Measurements from ENCODE around the gene EYS.

The EYS gene

DNA sequence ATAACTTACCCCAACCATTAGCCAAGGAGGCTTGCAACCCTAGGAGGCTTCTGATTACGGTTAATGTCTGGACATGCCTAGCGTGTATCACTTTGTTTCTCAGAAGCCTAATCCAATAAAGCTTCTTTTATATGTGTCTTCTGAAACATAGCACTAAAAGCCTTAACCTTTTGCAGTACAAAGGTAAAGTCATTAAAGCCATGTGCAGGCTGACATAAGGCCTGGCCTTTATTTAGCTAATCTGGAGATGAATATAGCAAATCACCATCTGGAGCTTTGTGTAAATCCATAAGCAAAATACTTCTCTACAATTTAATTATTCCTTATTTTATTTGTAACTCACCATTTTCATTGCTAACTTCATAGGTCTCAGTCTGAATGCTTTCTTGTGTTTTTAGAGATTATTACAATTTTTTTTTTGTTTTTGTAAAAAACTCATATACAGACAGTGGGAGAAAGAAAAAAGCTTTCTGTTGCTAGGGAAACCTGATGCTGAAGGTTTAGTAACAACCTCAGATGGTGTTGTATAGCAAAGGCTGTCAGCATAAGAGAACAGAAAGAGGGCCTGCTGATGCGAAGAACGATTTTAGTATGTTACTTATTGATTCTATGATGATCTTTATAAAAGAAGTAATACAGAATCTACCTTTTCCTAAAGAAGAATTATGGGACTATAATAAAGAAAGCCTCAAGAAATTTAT is at the start of gene EYS:
EYS (minus strand) TSS at position 101 of the 701 bp plus-strand sequence. CDS start 211,816 bp downstream, outside the sequence.
- no peak for DNase-seq (ENCODE audit: low read depth, low spot score)

DNA sequence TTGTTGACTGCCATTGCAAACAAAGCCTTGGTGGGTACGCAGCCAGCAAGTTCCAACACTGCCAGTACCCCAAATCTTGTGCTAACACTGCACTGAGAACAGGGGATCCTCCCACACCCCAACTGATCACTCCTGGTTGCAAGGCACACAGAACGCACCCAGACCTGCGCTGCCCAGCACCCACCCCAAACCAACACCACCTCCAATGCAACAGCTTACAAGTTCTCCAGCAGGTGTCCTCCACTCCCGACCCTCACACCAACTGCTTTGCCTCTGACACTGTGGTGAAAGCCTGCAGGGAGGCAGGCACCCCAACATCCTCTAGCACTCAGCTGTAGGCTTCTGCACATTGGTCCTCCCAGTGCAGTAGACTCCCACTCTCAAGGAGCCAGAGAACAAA is 39.3 kb upstream of the EYS start:
- DNase-seq (ENCODE audit: low read depth, low spot score): no peak

DNA sequence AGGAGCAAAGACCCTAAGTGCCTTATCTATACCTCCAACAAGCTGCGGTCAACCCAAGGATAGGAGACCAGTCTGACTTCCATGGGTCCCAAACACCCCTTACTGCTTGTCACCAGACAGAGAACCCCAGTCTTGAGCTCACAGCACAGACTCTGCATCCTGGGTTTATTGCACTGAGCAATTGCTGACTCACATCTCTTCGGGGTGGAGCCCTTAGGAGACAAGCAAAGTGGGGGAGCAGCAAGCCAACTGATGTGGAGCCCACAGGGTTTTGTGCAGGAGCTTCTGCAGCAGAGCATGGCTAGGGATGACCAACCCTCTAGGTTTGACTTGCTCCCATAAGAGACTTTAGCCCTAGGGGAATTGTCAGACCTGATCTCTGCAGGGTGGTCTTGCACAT is 38.6 kb upstream of the EYS start:
- DNase-seq (ENCODE audit: low read depth, low spot score): no peak

DNA sequence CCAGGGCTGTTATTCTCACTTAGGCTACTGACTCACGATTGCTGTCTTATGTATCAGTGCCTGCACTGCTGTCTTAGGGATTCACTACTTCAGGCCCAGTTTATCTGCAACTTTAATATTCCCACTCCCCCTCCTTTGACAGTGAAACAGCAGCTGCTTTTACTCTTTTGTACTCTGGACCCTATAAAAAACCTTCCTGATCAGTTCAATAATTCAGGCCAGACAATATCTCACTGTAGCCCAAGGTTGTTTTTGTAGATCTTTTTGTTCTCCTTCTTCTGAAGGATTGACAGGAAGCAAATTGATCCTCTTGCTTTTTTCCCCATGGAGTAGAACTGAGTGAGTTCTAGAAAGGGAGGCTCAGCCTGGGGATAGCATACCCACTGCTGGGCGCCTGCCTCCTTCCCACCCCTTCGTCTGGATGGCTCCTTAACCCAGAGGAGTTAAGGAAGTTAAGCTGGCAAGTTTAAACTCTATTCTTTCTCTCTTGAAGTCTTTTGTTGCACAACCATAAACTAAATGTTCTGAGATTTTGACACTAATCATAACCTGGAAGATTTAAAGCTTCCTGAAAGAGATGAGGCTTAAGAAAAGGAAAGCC is 22.0 kb upstream of the EYS start:
- DNase-seq (ENCODE audit: low read depth, low spot score): no peak

DNA sequence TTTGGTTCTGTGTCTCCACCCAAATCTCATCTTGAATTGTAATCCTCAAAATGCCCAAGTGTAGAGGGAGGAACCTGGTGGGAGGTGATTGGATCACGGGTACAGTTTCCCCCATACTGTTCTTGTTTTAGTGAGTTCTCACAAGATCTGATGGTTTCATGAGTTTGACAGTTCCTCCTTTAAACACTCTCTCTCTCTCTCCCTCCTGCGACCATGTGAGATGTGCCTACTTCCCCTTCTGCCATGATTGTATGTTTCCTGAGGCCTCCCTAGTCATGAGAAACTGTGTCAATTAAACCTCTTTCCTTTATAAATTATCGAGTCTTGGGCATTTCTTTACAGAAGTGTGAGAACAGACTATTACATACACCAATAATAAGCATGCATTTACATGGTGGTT is 12.1 kb upstream of the EYS start:
- DNase-seq (ENCODE audit: low read depth, low spot score): no peak

DNA sequence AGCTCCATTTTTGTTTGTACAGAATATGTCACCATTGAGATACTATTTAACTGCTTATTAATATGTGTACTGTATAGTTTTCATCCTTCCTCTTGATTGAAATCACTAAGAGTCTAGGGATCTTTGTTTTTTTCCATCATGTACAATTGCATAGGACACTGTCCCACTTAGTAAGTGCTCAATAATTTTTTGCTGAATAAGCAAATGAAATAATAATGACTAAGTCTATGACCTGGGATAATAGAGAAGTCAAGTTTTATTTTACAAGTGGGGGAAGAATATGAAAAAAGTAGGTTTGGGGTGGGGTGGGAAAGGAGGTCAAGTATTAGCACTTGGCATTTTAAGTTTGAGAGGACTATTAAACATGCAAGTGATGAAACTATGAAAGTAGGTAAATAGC is 4.5 kb upstream of the EYS start:
- no peak for DNase-seq (ENCODE audit: low read depth, low spot score)

DNA sequence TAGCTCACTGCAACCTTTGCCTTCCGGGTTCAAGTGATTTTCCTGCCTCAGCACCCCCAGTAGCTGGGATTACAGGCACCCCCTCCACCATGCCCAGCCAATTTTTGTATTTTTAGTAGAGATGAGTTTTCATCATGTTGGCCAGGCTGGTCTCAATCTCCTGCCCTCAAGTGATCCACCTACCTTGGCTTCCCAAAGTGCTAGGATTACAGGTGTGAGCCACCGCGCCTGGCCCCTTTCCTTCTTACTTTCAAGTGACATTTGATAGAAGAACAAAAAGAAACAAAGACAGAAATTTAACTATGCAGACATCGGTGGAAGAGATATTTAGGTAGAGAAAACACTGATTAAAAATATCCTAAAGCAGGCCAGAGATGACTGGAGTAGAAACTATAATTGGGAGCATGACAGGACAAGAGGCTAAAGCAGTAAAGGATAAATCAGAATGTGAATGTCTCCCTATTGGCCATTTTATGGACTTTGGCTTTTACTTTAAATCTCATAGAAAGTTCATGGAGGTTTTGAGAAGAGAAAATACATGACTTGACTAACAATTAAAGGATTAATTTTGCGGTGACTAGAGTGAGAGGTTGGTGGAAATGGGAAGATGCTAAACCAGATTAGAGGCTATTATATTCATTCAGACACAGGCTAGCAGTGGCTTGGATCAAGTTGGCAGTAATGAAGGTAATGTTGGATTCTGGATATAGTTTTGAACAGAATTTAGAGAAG is 2.2 kb upstream of the EYS start:
- DNase-seq (ENCODE audit: low read depth, low spot score): no peak

DNA sequence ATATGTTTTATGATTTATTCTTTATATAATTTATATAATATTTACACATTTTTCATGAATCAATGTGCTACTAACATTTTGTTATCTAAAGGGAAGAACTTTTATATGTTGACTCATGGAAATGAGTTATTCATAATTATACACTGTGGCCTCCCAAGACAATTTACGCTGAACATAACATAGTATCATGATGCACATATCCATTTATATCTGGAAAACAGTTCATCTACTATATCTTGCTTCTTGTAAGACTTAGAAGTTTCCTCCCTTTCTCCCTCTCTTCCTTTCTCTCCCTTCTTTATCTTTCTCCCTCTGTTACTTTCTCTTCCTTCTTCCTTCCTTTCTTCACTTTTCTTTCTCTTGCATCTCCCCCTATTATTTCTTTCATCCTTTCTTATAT is 1.1 kb upstream of the EYS start:
- no peak for DNase-seq (ENCODE audit: low read depth, low spot score)

DNA sequence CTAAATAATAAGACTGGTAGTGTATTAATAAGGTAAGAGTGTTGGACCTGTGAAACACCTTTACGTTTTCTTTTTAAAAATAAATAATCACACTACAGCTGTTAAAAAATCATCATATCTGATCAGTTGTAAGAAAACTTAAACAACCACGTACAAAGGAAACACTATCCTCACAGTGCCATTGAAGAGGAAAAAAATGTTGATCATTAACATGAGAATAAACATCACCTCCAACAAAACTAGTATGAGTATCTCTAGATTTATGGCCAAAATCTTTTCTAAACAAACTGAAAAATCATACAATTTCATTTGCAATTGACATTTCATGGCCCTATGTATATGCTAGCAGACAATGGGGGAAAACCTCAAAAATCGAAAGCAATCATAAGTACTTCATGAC is 590 bp downstream of the EYS start:
- no peak for DNase-seq (ENCODE audit: low read depth, low spot score)

DNA sequence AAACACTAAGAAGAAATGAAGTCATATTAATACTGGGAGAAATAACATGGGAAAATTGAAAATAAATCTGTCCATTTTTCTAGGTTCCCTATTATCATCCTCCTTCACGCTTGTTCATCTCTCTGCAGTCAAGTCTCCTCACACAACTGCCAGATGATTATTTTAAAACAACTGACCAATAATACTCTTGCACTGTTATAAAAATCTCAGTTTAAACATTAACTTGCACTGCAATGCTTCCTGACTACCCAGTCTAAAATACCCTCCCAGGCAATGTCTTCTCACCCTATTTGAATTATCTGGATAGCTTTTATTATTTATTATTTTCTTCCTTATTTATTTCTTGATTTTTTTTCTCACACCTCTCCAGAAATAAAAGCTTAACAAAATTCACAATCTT is 5.7 kb downstream of the EYS start:
- DNase-seq (ENCODE audit: low read depth, low spot score): no peak

DNA sequence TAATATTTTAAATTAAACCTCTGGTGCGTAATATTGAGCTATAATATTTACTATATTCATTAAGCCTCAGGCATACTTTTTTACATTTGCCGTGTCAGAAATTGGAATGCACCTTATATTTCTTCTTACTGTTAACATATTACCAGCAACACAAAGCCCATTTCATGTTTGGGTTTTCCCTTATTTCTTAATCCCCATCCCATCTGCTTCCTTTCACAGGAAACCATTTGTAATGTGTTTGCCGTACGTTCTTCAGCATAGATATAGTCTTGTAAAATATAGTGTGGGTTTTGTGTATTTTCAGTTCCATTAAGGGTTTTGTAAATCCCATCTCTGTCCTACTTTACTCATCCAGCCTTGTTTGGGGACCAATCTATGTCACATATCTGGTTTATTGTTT is 6.5 kb downstream of the EYS start:
- DNase-seq (ENCODE audit: low read depth, low spot score): no peak

DNA sequence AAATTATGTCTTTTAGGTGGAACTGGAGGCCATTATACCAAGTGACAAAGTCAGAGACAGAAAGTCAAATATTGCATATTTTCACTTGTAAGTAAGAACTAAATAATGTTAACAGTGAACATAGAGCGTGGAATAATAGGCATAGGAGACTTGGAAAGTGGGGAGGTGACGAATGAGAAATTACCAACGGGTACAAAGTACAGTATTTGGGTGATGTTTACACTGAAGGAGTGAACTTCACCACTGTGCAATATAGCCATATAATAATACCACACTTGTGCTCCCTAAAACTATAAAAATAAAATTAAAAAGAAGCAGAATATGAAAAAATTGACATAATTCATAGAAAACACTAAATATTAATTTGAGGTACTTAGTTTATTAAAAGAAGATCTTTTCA is 14.9 kb downstream of the EYS start:
- no peak for DNase-seq (ENCODE audit: low read depth, low spot score)

DNA sequence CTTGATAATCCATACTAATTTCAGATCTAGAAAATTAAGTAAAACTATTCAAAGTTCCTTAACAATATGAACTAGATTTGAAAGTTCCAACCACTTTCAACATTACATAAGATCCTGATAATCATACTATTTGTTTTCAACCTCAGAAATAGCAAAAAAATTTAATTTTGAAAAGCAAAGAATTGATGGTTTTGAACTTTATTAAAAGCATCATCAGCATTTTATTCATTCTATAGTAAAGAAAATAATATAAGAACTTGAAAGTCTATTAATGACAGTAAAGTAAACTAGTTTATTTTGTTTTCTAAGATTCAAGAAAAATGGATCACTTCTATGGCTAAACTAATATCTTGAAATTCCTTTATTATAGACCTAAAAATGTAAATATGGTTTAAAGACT is 26.8 kb downstream of the EYS start:
- no peak for DNase-seq (ENCODE audit: low read depth, low spot score)

DNA sequence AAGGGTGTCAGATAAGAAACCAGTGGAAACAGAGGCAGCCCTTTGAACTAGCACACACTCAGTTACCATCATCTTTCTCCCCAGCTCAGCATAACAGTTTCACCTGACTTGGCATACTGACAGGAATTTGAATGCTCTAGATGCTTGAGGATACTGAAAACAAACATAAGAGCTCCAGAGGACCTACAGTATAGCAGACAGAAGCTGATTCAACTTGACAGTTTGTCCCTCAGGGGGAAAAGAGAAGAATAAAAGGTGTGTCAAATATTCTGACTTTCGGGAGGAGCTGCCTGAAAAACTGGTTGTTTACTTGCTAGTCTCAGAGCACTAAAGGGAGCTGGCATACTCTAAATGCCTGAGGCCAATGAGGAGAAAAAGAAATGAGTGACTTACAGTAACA is 35.1 kb downstream of the EYS start:
- DNase-seq (ENCODE audit: low read depth, low spot score): no peak

DNA sequence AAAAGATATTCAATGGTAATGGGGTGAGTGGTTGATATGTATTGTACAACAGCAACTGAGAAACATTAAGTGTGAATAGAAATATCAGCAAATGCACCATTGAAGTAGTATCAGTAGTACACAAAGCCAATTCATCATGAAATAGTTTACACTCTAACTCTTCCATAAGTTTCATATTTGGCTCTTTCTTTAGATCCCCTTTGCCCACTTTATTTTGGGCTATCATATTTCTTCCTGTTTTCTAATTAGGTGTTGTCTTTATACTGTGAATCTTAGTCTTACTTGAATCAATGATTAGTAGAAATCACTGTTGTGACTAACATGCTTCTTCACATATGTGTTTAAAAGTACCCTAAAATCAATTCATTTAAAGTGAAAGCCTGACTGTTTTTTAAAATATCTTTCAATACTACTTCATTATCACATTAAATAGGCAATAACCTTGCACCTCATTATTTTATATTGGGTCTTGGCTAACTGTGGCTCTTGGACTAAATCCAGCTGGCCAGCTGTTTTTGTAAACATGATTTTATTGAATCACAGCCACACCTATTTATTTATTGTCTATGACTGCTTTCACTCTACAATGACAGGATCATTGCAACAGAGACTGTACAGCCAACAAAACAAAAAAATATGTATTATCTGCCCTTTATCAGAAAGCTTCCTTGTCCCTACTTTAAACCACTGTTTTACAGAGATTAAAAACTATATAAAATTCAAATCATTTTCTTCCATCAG is 38.9 kb downstream of the EYS start:
- no peak for DNase-seq (ENCODE audit: low read depth, low spot score)

DNA sequence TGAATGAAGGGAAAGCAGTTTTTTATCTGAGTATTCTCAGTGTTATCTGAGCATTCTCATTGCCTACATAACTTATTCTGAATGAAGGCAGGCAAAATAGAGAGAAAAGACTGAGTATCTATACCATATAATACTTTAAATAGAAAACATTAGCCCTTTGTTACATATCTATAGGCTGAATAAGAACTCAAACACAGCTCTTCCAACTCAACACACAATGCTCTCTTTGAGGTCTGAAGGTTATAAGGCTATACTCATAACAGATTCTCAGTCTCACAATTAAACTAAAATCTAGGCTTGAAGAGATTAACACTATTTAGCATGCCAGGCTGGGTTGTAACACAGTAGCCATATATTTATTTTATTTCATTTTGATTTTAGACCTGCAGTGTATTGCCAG is 56.9 kb downstream of the EYS start:
- DNase-seq (ENCODE audit: low read depth, low spot score): no peak

DNA sequence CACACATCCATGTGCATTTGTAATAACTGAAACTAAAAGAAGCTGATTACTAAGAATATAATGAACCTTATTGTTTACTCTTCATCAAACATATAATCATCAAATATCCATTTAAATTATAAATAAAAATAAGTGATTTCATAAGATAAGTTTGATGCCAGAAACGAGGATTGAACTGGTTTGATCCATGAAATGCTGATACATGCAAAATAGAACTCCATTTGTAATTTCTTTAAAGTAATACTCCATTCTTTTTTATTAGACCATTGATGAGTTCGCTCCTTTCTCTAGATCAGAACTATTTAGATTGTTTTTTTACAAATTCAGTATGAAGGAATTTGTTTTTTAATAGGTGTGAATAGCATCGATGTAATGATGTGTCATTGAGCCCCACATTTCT is 57.6 kb downstream of the EYS start:
- no peak for DNase-seq (ENCODE audit: low read depth, low spot score)

DNA sequence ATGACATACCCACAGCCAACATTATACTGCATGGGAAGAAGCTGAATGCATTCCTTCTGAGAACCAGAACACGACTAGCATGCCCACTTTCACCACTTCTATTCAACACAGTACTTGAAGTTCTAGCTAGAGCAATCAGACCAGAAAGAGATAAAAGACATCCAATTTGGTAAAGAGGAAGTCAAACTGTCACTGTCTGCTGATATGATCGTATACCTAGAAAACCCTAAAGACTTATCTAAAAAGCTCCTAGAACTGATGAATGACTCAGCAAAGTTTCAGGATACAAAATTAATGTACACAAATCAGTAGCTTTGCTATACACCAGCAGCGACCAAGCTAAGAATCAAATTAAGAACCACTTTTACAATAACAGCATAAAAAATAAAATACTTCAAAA is 60.5 kb downstream of the EYS start:
- DNase-seq (ENCODE audit: low read depth, low spot score): no peak

DNA sequence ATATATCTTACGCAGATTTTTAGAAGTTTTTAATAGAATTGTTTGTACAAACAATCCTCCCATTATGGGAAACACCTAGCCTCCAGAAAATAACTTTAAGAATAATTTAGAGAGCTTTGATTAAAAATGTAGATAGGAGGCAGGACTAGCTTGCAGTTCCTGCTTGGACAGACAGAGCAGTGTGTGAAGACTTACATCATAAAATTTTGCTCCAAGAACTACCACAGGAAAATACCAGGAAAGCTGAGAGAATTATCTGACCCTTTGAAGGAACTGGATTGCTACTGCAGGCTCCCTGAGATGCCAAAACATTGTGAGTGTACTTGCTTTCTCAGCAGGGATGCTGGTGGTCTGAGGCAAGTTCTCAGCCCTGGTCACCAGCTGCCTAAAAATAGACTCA is 64.2 kb downstream of the EYS start:
- DNase-seq (ENCODE audit: low read depth, low spot score): no peak

DNA sequence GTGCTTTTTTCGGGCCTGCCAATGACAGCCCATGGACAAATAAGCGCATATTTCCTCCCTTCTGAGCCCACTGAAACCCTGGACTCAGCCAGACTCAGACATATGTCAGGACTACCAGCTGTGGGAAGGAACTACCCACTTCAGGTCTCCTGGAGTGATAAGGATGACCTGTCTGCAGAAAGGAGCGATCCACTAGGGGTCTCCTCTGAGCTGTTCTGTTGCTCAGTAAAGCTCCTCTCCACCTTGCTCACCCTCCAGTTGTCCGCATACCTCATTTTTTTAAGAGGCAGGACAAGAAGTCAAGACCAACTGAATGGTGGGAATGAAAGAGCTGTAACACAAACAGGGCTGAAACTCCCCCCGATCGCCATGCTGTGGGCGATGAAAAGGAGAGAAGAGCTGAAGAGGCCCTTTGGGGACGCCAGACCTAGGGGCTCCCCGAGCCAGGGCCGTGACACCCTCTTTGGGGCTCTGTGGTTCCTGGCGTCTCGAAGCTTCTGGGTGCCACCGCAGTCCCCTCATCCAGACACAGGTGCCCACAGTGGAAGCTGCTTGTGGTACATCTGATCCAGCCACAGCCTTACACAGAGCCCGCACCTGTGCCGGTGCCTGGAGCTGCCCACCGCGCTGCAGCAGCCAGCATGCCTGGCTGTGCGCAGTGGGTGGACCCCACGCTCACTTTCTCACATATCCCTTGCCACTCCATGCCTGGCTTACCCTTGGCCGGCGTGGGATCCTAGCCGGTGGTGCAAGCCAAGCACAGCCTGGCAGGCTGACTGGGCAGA is 68.8 kb downstream of the EYS start:
- no peak for DNase-seq (ENCODE audit: low read depth, low spot score)

DNA sequence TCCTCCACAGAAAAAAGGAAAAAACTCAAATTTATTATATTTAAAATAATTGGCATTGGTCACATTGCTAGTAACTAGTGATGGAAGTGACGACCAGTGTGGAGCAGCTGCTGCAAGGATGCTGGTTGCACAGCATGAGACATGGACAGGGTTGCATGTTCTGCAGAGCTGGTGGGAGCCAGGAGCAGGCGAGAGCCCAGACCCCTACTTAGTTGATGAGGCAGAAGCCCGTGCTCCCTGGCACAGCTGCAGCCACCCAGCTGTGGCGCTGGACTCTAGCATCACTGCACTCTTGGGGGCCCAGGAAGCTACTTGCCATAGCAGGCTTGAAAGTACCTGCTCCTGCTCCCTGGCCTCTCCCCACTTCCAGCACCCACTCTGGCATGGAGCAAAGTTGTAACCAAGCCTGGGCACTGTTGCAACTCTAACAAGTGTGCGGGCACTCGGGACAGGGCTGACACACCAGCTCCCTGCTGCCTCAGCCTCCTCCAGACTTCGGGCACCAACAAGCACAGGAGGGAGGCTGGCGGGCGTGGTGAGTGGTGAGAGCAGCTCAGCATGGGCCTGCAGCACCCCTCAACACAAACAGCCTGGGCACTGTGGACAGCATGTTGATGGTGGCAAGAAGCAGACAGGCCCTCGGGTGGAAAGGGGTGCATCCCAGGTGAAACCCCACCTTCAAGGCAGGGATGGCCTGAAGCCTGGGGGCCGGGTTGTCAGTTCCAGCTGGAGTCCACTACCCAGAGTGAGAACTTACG is 69.6 kb downstream of the EYS start:
- no peak for DNase-seq (ENCODE audit: low read depth, low spot score)
